ENCODE measurements around the gene SH2D2A.

SH2D2A gene

DNA sequence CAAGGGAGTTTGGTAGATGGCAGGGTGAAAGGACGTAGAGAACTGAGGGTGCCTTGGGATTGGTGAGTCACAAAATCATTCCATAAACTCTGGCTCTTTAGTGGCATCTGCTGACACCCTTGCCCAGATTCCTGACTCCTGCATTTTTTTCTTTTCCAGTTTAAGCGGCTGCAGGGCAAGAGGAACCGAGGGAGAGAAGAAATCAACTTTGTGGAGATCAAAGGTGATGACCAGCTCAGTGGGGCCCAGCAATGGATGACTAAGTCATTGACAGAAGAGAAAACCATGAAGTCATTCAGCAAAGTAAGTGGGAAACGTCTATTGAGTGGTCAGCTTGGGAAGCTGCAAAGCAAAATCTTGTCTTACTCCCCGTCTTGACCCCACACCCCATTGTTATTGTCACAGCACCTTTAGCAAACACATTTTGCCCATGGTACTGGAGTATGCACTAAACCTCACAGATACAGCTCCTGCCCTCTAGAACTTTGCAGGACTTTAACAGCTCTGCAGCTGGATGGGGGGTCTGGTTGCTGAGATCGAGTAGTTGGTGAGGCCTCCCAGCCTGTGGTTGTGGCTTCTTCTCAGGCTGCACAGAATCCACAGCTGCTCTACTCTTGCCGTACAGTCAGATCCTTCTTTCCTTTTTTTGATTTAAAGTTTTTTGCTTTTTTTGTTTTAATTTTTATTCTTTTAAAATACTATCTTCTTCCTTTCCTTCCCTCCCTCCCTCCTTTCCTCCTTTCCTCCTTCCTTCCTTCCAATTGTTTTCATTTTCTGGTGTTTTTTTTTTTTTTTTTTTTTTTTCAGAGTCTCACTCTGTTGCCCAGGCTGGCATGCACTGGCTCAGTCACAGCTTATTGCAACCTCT is 21.9 kb downstream of the SH2D2A start:
- no peaks in the 10 kb centered on the region for H3K27me3 ChIP-seq (ENCODE audit: insufficient read depth, low read length, poor library complexity, severe bottlenecking)
- H3K9me3 ChIP-seq (ENCODE audit: insufficient read depth, low read depth, low read length), result no peaks in the 10 kb centered on the region
- no peak overlapping the region for H3K4me3 ChIP-seq (ENCODE audit: low read length, poor library complexity, severe bottlenecking)
- H2AFZ ChIP-seq (ENCODE audit: low read length), result no peak overlapping the region
- no peak overlapping the region for H3K4me2 ChIP-seq (ENCODE audit: low read depth, low read length, poor library complexity, severe bottlenecking)
- H3K4me1 ChIP-seq (ENCODE audit: insufficient read depth, low read length, poor library complexity, severe bottlenecking), result no peaks in the 10 kb centered on the region
- H3K9ac ChIP-seq (ENCODE audit: low read depth, low read length, poor library complexity, severe bottlenecking), result no peak overlapping the region
- no peaks in the 10 kb centered on the region for H3K9me2 ChIP-seq (replicated peaks; ENCODE audit: low read depth, low read length)
- TF ChIP-seq, protein P1, sequence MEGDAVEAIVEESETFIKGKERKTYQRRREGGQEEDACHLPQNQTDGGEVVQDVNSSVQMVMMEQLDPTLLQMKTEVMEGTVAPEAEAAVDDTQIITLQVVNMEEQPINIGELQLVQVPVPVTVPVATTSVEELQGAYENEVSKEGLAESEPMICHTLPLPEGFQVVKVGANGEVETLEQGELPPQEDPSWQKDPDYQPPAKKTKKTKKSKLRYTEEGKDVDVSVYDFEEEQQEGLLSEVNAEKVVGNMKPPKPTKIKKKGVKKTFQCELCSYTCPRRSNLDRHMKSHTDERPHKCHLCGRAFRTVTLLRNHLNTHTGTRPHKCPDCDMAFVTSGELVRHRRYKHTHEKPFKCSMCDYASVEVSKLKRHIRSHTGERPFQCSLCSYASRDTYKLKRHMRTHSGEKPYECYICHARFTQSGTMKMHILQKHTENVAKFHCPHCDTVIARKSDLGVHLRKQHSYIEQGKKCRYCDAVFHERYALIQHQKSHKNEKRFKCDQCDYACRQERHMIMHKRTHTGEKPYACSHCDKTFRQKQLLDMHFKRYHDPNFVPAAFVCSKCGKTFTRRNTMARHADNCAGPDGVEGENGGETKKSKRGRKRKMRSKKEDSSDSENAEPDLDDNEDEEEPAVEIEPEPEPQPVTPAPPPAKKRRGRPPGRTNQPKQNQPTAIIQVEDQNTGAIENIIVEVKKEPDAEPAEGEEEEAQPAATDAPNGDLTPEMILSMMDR (conservative IDR thresholded peaks at IDR 0.05; ENCODE audit: low read length), result no peak
- no peak for TF ChIP-seq EZH2phosphoT487 (IDR thresholded peaks at IDR 0.05; ENCODE audit: borderline replicate concordance)
- peaks cover 4% of the 10 kb centered on the region; the same call in 1 of the 2 replicates for H3K79me2 ChIP-seq (ENCODE audit: insufficient read depth, low read length)
- peaks cover 97% of the 10 kb centered on the region for H3K36me3 ChIP-seq (ENCODE audit: insufficient read depth, low read length)
- no peaks in the 10 kb centered on the region for H3F3A ChIP-seq (ENCODE audit: low read depth)
- no peaks in the 10 kb centered on the region for H4K20me1 ChIP-seq (ENCODE audit: insufficient read depth, low read length, poor library complexity, severe bottlenecking)

DNA sequence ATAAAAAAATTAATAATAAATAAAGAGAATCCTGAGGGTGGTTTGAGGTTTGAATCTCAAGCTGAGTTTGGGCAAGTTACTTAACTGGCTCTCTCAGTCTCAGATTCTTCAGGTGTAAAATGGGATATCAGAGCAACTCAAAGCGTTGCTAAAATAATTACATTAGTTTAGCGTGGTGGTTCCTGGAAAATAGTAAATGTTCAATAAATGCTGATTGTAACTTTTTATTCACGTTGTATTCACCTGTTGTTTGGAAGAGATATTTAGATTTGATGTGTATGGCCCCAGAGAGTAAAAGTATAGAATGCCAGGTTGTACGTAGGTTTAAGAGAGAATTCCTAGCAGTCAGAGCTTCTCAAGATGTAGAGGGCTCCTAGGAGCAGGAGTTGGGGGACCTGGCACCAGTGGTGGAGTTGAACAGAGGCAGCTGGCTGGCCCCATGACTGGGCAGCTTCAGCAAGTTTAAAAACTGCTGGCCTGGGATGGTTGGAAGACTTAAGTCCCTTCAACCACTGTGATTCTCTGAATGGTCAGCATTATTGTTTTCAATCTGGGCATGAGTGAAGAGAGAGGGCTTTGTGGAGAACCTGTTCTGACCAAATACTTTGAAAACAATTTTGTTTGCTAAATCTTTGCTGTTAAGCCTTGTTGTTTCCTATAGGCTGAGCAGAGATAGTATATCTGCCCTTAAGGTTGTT is 26.9 kb downstream of the SH2D2A start:
- H3K9ac ChIP-seq (ENCODE audit: low read depth, low read length, poor library complexity, severe bottlenecking), result no peak overlapping the region
- no peaks in the 10 kb centered on the region for H3F3A ChIP-seq (ENCODE audit: low read depth)
- H3K9me3 ChIP-seq (ENCODE audit: insufficient read depth, low read depth, low read length), result no peaks in the 10 kb centered on the region
- H3K4me3 ChIP-seq (ENCODE audit: low read length, poor library complexity, severe bottlenecking), result no peak overlapping the region
- H3K36me3 ChIP-seq (ENCODE audit: insufficient read depth, low read length), result peaks cover 81% of the 10 kb centered on the region; the same call in 1 of the 2 replicates
- no peaks in the 10 kb centered on the region for H3K9me2 ChIP-seq (replicated peaks; ENCODE audit: low read depth, low read length)
- TF ChIP-seq, protein P1 (conservative IDR thresholded peaks at IDR 0.05; ENCODE audit: low read length), result no peak
- TF ChIP-seq EZH2phosphoT487 (IDR thresholded peaks at IDR 0.05; ENCODE audit: borderline replicate concordance), result no peak
- no peak overlapping the region for H2AFZ ChIP-seq (ENCODE audit: low read length)
- H3K79me2 ChIP-seq (ENCODE audit: insufficient read depth, low read length), result peaks cover 10% of the 10 kb centered on the region; the same call in 1 of the 2 replicates
- H3K4me2 ChIP-seq (ENCODE audit: low read depth, low read length, poor library complexity, severe bottlenecking), result no peak overlapping the region
- H3K4me1 ChIP-seq (ENCODE audit: insufficient read depth, low read length, poor library complexity, severe bottlenecking), result no peaks in the 10 kb centered on the region
- no peaks in the 10 kb centered on the region for H3K27me3 ChIP-seq (ENCODE audit: insufficient read depth, low read length, poor library complexity, severe bottlenecking)
- H4K20me1 ChIP-seq (ENCODE audit: insufficient read depth, low read length, poor library complexity, severe bottlenecking), result no peaks in the 10 kb centered on the region

- Histone ChIP-seq H4K20me1 (ENCODE audit: insufficient read depth, low read length, poor library complexity, severe bottlenecking) (no peaks in the 10 kb centered on the region), H2AFZ (ENCODE audit: low read length) (no peak overlapping the region), H3K79me2 (ENCODE audit: insufficient read depth, low read length) (peaks cover 19% of the 10 kb centered on the region), H3F3A (ENCODE audit: low read depth) (no peaks in the 10 kb centered on the region), H3K27me3 (ENCODE audit: insufficient read depth, low read length, poor library complexity, severe bottlenecking) (no peaks in the 10 kb centered on the region), H3K36me3 (ENCODE audit: insufficient read depth, low read length) (peaks cover 77% of the 10 kb centered on the region), H3K4me1 (ENCODE audit: insufficient read depth, low read length, poor library complexity, severe bottlenecking) (no peaks in the 10 kb centered on the region), H3K9me2 (replicated peaks; ENCODE audit: low read depth, low read length) (no peaks in the 10 kb centered on the region), H3K4me3 (ENCODE audit: low read length, poor library complexity, severe bottlenecking) (no peak overlapping the region), H3K9ac (ENCODE audit: low read depth, low read length, poor library complexity, severe bottlenecking) (no peak overlapping the region), H3K4me2 (ENCODE audit: low read depth, low read length, poor library complexity, severe bottlenecking) (no peak overlapping the region), H3K9me3 (ENCODE audit: insufficient read depth, low read depth, low read length) (no peaks in the 10 kb centered on the region)
- no peak for TF ChIP-seq EZH2phosphoT487 (IDR thresholded peaks at IDR 0.05; ENCODE audit: borderline replicate concordance)
- TF ChIP-seq, protein P1 (conservative IDR thresholded peaks at IDR 0.05; ENCODE audit: low read length), result no peak
Measured at GRCh38 chr1:156788136-156788535, 28.5 kb downstream of the SH2D2A start.
